Islet precursor cell (in vitro differentiated cells): ENCODE data around the gene WTAP.
A peak's percentile ranks its signal among the peaks of the same experiment; 100 is the strongest.
"Not testable (repeated sequence)": the region's sequence is repeated elsewhere in the genome, so short reads cannot be mapped to it uniquely, and the experiment has no call there.

Experiments
- DNase-seq: peaks from one replicate; pipeline ENCODE4 v3.0.0-alpha.2; 2018

Gene WTAP

GRCh38 chr6:159726918-159727716, at the start of gene WTAP:
TSS of gene WTAP (plus strand) at chr6:159727506. CDS start at chr6:159736266, 8,760 bp downstream.
- DNase-seq, result peak; percentile 98

GRCh38 chr6:159677506-159678165, 49.7 kb upstream of the WTAP start:
- no peak for DNase-seq

GRCh38 chr6:159678574-159678973, 48.7 kb upstream of the WTAP start:
- no peak for DNase-seq

- DNase-seq, result no peak
Measured at GRCh38 chr6:159679091-159680077, 47.9 kb upstream of the WTAP start.

- no peak for DNase-seq
Measured at GRCh38 chr6:159680104-159680503, 47.2 kb upstream of the WTAP start.

GRCh38 chr6:159681191-159681880, 46.0 kb upstream of the WTAP start:
- no peak for DNase-seq

GRCh38 chr6:159682295-159682694, 45.0 kb upstream of the WTAP start:
- no peak for DNase-seq

GRCh38 chr6:159682810-159683209, 44.5 kb upstream of the WTAP start:
- DNase-seq, result no peak

GRCh38 chr6:159684013-159684304, 43.3 kb upstream of the WTAP start:
- DNase-seq, result no peak

GRCh38 chr6:159686040-159686439, 41.3 kb upstream of the WTAP start:
- DNase-seq, result no peak

- no peak for DNase-seq
Measured at GRCh38 chr6:159686703-159687102, 40.6 kb upstream of the WTAP start.

GRCh38 chr6:159687341-159687740, 40.0 kb upstream of the WTAP start:
- DNase-seq, result no peak

GRCh38 chr6:159688266-159688905, 38.9 kb upstream of the WTAP start:
- DNase-seq, result no peak

GRCh38 chr6:159689001-159689400, 38.3 kb upstream of the WTAP start:
- DNase-seq, result no peak

- DNase-seq, result not testable (repeated sequence)
Measured at GRCh38 chr6:159690135-159690534, 37.2 kb upstream of the WTAP start.

GRCh38 chr6:159691133-159691962, 36.0 kb upstream of the WTAP start:
- no peak for DNase-seq

- DNase-seq, result peak; percentile 51
Measured at GRCh38 chr6:159691963-159692287, 35.4 kb upstream of the WTAP start.

- DNase-seq, result peak; percentile 73
Measured at GRCh38 chr6:159692303-159693127, 34.8 kb upstream of the WTAP start.

GRCh38 chr6:159693128-159693893, 34.0 kb upstream of the WTAP start, which contains the start of gene SOD2:
TSS of gene SOD2 (minus strand) at chr6:159693241. CDS start at chr6:159693167, 74 bp downstream.
- peak; percentile 94 for DNase-seq
